ENCODE results near the gene TRIM54.
"Not testable (repeated sequence)": the region's sequence is repeated elsewhere in the genome, so short reads cannot be mapped to it uniquely, and the experiment has no call there.

TRIM54 gene

GRCh38 chr2:27315122-27315521 is 32.9 kb downstream of the TRIM54 start:
- DNase-seq: no peak

DNA sequence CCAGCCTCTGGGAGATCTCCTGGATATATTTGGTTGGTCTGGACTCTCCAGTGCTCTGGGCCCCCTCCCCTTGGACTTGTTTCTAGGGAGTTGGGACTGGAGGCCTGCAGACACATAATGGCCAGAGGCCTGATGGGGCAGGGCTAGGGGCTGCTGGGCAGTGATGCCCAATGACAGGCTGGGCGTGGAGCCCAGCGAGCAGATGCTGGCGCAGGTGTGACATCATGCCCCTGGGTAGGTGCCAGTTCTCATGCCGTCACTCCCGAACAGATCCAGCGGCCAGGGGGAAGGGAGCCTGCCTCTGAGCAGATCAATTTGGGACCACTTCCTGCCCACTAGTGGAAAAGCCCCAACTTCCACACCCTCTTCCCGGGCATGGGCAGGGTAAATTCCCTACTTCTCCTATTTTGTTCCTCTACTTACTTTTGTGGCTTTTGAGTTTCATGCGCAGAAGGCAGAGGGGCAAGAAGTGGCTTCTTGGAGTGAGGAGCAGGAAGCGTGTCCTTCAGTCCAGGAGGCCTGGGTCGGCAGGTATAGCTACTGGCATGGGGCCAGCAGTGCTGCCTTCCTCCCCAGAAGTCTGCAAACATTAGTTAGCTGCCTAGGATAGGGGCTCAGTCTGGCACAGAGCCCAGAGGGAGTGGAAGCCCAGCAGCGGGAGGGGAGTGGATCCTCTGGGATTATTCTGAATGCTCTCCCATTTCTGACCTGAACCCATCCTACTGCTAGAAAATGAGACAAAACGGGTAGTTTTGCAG is 34.6 kb downstream of the TRIM54 start:
- DNase-seq: no peak

DNA sequence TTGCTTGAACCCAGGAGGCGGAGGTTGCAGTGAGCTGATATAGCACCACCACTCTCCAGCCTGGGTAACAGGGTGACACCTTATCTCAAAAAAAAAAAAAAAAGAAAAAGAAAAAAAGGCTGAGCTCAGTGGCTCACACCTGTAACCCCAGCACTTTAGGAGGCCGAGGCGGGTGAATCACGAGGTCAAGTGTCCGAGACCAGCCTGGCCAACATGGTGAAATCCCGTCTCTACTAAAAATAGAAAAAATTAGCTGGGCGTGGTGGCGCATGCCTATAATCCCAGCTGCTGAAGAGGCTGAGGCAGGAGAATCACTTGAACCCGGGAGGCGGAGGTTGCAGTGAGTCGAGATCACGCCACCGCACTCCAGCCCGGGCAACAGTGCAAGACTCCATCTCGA is 37.6 kb downstream of the TRIM54 start:
- not testable (repeated sequence) for DNase-seq

DNA sequence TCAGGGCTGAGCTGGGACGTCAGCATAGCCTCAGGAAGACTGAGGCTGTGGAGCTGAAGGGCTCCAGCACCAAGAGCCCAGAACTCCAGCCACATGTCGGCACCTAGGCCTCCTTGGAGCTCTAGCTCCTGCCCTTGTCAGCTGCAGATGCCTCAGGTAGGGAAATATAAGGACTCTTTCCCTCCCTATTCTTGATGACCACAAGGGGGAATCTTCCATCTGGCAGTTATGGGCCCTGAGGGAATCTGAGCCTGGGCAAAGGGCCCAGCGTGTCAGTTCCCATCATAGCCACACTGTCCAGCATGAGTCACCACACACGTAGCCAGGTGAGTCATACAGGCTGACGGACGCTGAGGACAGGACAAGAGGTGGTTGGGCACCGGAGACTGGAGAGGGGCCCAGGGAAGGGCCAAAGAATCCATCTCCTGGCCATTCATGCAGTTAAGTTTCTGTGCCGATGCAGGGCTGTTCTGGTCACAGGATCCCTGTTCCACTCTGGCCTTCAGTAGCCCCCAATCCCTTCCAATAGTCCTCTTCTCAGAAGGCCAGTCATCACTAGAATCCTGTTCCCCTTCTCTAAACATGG is 38.8 kb downstream of the TRIM54 start:
- DNase-seq: peak; percentile 99 to 100

- DNase-seq: no peak
Observed at GRCh38 chr2:27322301-27322765, 40.1 kb downstream of the TRIM54 start.

DNA sequence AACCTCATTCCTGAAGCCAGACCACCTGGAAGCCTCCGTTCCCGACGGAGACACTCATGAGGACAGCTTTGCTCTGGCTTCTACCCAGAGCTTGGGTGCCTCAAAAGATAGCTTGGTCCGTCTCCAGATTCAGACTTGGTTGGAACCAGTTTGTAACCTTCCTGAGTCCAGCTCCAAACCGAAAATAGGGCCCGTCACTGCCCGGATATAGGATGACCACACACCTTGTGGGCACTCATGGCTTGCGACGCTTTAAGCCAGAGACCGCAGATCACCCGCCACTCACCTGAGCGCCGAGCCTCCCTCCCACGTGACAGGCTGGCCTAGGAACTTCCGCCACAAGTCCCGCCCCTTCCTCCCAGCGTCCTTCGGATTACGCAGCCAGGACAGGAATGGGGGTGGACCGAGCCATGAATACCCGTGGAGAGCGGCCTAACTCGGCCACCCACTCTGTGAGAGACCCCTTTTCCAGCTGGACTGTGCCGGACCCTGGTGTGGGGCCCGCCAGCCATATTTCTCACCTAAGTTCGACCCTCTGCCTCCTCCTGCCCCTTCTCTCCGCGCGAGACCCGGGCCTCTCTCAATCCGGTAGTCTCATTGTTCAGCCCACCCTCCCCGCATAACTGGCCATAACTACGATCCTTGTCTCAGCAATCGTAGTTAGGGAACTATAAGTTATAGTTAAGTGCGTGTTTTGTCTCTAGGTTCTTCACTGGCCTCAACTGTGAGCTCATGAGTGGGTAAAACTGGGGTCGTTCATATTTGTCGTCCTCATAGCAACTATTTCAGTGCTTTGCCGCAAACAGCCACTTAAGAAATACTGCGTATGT is 40.8 kb downstream of the TRIM54 start, which contains the start of gene MPV17:
Gene MPV17, minus strand, starts transcription at position 332 of the 830 bp plus-strand sequence. CDS start 580 bp downstream, outside the sequence.
- DNase-seq: peak; percentile 94 to 95

- DNase-seq: peak in 1 of 2 experiments; percentile 55
Observed at GRCh38 chr2:27323596-27324285, 41.5 kb downstream of the TRIM54 start.

DNA sequence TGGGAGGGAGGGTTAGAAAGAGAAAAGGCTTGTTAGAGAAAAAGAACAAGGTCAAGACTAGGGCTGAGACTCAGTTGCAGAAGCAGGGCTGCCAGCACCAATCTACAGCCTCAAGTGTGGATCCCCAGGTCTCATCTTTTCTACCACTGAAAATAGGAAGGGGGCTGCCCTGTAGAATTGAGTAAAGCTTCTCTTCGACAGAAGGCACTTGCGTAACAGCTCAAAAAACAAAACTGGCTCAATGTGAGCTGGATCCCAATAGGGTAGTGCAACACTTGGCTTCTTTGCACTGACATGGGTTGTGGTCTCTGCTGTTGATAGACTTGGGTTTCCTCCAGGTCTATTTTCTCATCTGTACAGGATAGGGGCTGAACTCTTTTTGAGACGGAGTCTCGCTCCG is 42.5 kb downstream of the TRIM54 start:
- DNase-seq: no peak

DNA sequence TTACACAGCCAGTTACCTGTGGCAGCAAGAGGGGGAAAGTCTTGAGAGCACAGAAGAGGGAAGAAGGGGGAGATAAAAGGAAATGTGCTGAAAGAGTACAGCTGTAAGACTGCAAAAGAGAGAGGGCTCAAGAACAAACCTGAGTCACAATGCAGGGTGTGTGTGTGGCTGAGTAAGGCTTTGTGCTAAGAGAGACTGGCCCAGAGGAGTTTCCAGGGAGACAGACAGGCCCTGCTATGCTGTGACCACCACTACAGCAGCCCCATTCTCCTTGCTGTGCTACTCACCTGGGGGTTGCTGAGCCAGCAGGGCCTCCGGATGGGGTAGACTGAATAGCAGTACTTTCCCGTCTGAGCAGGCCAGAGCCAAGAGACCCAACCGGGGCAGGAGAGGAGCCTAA is 53.1 kb downstream of the TRIM54 start:
- no peak for DNase-seq

GRCh38 chr2:27336173-27336572 is 53.9 kb downstream of the TRIM54 start:
- no peak for DNase-seq

GRCh38 chr2:27347641-27348040 is 65.4 kb downstream of the TRIM54 start:
- no peak for DNase-seq

DNA sequence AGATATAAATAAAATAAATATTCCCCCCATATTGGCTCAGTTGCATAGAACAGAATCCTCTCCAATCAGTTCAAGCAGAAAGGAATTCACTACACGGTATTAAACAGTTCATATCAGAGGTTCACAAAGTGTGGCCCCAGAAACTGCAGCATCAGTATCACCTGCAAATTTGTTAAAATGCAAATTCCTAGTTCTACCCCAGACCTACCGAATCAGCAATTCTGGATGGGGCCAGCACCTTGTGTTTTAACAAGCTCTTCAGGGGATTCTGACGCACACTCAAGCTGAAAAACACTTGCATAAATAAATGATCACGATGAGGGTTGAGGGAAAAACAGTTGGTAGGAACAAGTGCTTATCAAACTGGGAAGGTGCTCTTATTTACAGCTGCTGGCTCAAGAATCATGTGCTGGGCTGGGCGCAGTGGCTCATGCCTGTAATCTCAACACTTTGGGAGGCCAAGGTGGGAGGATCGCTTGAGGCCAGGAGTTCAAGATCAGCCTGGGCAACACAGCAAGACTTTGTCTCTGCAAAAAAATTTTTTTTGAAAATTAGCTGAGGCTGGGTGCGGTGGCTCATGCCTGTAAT is 68.0 kb downstream of the TRIM54 start:
- DNase-seq: no peak

- DNase-seq: no peak
Observed at GRCh38 chr2:27351802-27352598, 69.8 kb downstream of the TRIM54 start.

- DNase-seq: not testable (repeated sequence)
Observed at GRCh38 chr2:27353386-27353761, 71.1 kb downstream of the TRIM54 start.

DNA sequence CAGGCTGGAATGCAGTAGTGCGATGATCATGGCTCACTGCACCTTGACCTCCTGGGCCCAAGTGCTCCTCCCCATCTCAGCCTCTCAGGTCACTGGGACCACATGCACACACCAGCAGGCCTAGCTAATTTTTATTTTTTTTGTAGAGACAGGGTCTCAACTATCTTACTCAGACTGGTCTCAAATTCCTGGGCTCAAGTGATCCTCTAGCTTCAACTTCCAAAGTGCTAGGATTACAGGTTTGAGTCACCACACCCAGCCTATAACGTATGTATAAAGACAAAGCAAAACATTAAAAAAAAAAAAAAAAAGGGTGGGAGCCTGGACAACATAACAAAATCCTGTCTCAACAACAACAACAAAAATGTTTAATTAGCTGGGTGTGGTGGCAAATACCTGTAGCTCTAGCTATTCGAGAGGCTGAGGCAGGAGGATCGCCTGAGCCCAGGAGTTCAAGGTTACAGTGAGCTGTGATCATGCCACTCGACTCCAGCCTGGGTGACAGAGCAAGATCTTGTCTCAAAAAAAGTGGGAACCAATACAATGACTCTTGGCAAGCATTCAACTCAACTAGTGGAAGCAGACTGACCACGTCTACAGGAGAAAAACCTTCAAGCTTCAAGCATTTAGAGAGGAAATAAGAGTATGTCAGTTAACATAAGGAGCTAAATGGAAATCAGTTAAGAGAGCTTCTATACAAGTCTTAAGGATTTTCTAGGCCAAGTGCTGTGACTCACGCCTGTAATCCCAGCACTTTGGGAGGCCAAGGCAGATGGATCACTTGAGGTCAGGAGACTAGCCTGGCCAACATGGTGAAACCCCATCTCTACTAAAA is 71.8 kb downstream of the TRIM54 start:
- no peak for DNase-seq

DNA sequence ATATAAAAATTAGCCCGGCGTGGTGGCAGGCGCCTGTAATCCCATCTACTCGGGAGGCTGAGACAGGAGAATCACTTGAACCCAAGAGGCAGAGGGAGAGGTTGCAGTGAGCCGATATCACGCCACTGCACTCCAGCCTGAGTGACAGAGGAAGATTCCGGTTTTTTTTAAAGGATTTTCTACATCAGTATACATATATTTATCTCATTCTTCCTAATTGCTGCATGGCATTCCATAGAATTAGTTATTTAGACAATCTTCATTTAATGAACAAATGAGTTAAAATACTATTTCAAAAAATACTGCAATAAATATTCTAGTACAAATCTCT is 72.3 kb downstream of the TRIM54 start:
- DNase-seq: no peak

- peak; percentile 54 to 86 for DNase-seq
Observed at GRCh38 chr2:27356056-27356381, 73.8 kb downstream of the TRIM54 start.

DNA sequence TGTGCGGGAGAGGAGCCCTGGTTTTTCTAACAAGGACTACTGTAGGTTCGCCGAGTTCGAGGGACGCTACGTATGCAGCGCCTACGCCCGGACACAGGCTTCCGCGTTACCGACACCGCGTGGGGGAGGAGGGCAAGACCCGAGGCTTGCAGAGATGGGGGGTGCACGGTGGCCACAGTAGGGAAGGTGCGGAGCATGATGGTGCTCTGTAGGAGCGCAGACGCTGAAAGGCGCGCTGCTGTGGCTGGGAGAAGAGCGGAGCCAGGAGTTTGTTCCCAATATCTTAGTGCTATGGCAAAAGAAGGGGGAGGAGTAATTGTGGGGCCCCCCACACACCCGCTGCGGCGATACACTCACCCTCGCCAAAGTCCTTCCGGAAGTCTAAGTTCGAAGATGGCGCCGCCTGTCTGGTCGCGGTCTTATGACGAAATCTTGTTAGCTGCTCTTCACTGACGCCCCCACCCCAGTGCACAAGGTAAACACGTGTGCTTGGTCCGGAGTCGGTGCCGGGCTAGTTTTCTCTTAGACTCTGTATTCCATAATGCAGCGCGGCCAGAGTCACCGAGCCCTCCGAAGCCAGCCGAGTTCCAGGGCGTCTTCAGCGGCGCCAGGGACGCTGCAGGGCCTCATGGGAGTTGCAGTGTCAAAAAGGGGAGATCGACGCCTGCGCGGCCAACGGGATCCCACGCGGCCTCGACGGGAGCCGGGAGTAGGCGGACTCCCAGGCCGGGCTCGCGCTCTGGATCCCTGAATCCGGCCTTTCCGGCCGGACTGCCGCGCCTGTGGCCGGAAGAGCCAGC is 74.4 kb downstream of the TRIM54 start, which contains the start of gene GTF3C2:
Gene GTF3C2, minus strand, starts transcription at position 383 of the 800 bp plus-strand sequence. CDS start 13,210 bp downstream, outside the sequence.
- DNase-seq: peak; percentile 99 to 100

Data from SW 1271 (cell line).